Left ventricle myocardium inferior (tissue), 1 donor: ENCODE results near the gene CUL1. TPM values are rescaled to one million over a fixed set of nuclear protein-coding genes. Genes with fewer than 3 reads are reported as not detected.

Experiments used
- DNase-seq: peaks from one replicate; pipeline ENCODE4 v3.0.0-alpha.2; 2020
- H3K27ac ChIP-seq: fragments of 200-600 bp; replicated peaks from 2 replicates; pipeline ENCODE4 v1.8.0; 2021
- H3K27me3 ChIP-seq: fragments of 200-600 bp; 2 replicates; pipeline ENCODE4 v1.8.0; 2021; ENCODE audit warnings: low read depth
- H3K36me3 ChIP-seq: fragments of 200-600 bp; 2 replicates; pipeline ENCODE4 v1.8.0; 2021
- H3K4me1 ChIP-seq: fragments of 200-600 bp; 2 replicates; pipeline ENCODE4 v1.8.0; 2021
- H3K4me3 ChIP-seq: fragments of 200-600 bp; 2 replicates; pipeline ENCODE4 v1.8.0; 2021; ENCODE audit warnings: mild to moderate bottlenecking, moderate library complexity
- H3K9me3 ChIP-seq: fragments of 200-600 bp; replicated peaks from 2 replicates; pipeline ENCODE4 v1.8.0; 2021
- CTCF ChIP-seq: fragments of 200-600 bp; IDR thresholded peaks from 2 replicates; pipeline ENCODE4 v1.8.0; 2021; ENCODE audit warnings: antibody characterized with exemption, mild to moderate bottlenecking, borderline replicate concordance
- intact Hi-C: fragments of 100-400 bp; cut with micrococcal nuclease; formaldehyde crosslinking; loops from one replicate; pipeline ENCODE4 v1.11.0; 2022
- total RNA-seq: library from RNA; stranded (reverse); fragmentation: NEBNext Ultra II Directional; extraction: Animal tissue kit (Norgen Biotek cat#: 25700); gene quantifications from one replicate; pipeline ENCODE4 v1.2.1, GENCODE V29; 2021
- donor health status: DM: no; HTN: yes; CAD: no; lungs with severe emphysema.

CUL1 gene
- total RNA-seq, 1 donor from 2014 or later: 48.2 TPM

DNA sequence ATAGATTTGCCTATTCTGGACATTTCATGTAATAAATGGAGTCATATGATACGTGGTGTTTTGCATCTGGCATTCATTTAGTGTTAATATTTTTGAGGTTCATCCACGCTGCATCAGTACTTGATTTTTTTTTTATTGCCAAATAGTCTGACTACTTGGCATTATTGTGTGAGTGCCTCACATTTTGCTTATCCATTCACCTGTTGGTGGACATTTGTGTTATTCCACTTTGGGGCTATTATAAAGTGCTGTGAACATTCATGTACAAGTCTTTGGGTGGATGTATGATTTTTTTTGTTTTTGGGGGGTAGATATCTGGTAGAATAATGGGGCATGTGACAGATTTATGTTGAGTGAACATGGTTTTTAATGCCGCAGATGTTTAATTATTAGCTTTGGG, 19.7 kb downstream of the CUL1 start:
- Histone ChIP-seq H3K4me3 (no peak overlapping the region), H3K27me3 (no peaks in the 10 kb centered on the region), H3K36me3 (no peaks in the 10 kb centered on the region), H3K27ac (no peak overlapping the region), H3K4me1 (peaks cover 74% of the 10 kb centered on the region), H3K9me3 (no peaks in the 10 kb centered on the region)
- no peak for TF ChIP-seq CTCF
- intact Hi-C loops: no loop called here
- DNase-seq: no peak

DNA sequence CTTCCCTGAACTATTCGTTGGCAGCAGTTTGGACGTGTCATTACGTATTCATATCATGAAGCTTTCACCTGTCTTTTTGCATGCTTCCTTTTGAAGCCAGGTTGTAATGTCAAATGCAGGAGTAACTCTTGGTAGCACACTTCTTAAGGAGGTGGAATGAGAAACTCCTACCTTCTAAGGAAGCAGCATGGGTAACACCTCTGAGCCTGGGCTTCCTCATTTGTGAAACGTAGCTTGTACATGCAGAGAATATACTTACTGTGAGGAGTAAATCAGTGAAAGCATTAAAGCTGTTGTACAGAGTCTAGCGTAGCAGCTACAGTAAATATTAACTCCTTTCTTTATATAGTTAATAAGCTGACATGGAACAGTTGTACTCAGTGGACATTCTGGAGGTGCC, 21.1 kb downstream of the CUL1 start:
- intact Hi-C loops: no loop called here
- H3K4me3 ChIP-seq: no peak overlapping the region
- DNase-seq: no peak
- no peak for TF ChIP-seq CTCF
- H3K9me3 ChIP-seq: no peaks in the 10 kb centered on the region
- H3K27ac ChIP-seq: no peak overlapping the region
- peaks cover 75% of the 10 kb centered on the region for H3K4me1 ChIP-seq
- no peaks in the 10 kb centered on the region for H3K27me3 ChIP-seq
- no peaks in the 10 kb centered on the region for H3K36me3 ChIP-seq

GRCh38 chr7:148720472-148720871, 21.8 kb downstream of the CUL1 start:
- intact Hi-C loops: no loop called here
- H3K27me3 ChIP-seq: no peaks in the 10 kb centered on the region
- no peaks in the 10 kb centered on the region for H3K36me3 ChIP-seq
- DNase-seq: no peak
- no peak overlapping the region for H3K4me3 ChIP-seq
- peaks cover 78% of the 10 kb centered on the region for H3K4me1 ChIP-seq
- H3K9me3 ChIP-seq: no peaks in the 10 kb centered on the region
- no peak overlapping the region for H3K27ac ChIP-seq
- TF ChIP-seq CTCF: no peak

GRCh38 chr7:148721390-148721789, 22.7 kb downstream of the CUL1 start:
- intact Hi-C loops: no loop called here
- no peak overlapping the region for H3K4me3 ChIP-seq
- no peak for TF ChIP-seq CTCF
- H3K36me3 ChIP-seq: no peaks in the 10 kb centered on the region
- no peak overlapping the region for H3K27ac ChIP-seq
- peaks cover 84% of the 10 kb centered on the region for H3K4me1 ChIP-seq
- no peak for DNase-seq
- H3K27me3 ChIP-seq: no peaks in the 10 kb centered on the region
- no peaks in the 10 kb centered on the region for H3K9me3 ChIP-seq

- H3K4me1 ChIP-seq: peaks cover 82% of the 10 kb centered on the region
- DNase-seq: peak; percentile 27
- peak; percentile 9 for TF ChIP-seq CTCF
- intact Hi-C loops: no loop called here
- no peak overlapping the region for H3K27ac ChIP-seq
- no peak overlapping the region for H3K4me3 ChIP-seq
- H3K36me3 ChIP-seq: no peaks in the 10 kb centered on the region
- H3K9me3 ChIP-seq: no peaks in the 10 kb centered on the region
- no peaks in the 10 kb centered on the region for H3K27me3 ChIP-seq
These were observed 23.9 kb downstream of the CUL1 start for GRCh38 chr7:148722340-148723165.
